NT2/D1 (cell line): ENCODE data around the gene FSCN2.

Source experiments
- YY1 ChIP-seq: IDR thresholded peaks from 2 replicates; pipeline ENCODE4 v1.6.1; 2011; ENCODE audit not compliant: insufficient read length, insufficient read depth
- ZNF274 ChIP-seq: IDR thresholded peaks from 2 replicates; pipeline ENCODE4 v1.6.1; 2011; ENCODE audit warnings: mild to moderate bottlenecking, low read depth, low read length

DNA sequence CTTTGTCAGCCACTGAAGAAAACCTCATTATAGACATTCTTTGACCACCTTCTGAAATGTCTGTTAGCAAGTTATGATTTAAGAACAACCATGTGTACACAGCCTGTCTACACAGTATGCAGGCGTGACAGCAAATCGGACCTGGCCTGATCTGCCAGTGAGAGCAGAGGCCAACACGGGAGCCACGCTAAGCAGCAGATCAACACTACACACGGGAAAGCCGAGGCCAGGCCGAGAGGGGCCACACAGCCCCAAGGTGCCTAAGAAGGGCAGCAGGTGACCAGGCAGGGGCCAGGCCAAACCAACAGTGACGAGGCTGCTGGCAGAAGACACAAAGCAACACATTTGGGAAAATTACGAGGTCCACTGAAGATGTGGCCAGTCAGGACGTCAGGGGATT is 40.2 kb downstream of the FSCN2 start:
- TF ChIP-seq ZNF274 (no peak), YY1 (no peak)
